Stimulated activated CD8-positive, alpha-beta memory T cell treated with anti-CD3 and anti-CD28 coated beads, Interleukin-4, amount 100 ng/mL, for 48 hours (primary cell): ENCODE results near the gene CAMK2A.
"Not testable (repeated sequence)": the region's sequence is repeated elsewhere in the genome, so short reads cannot be mapped to it uniquely, and the experiment has no call there.

Experiments
- DNase-seq: peaks from one replicate; pipeline ENCODE4 v3.0.0-alpha.2; 2020

CAMK2A gene

GRCh38 chr5:150253416-150254208 is 36.0 kb downstream of the CAMK2A start:
- DNase-seq, result no peak

GRCh38 chr5:150252489-150252888 is 37.1 kb downstream of the CAMK2A start:
- DNase-seq, result no peak

- no peak for DNase-seq
Observed at GRCh38 chr5:150251504-150251903, 38.1 kb downstream of the CAMK2A start.

- DNase-seq, result no peak
Observed at GRCh38 chr5:150249744-150250143, 39.8 kb downstream of the CAMK2A start.

- DNase-seq, result no peak
Observed at GRCh38 chr5:150248946-150249345, 40.6 kb downstream of the CAMK2A start.

- DNase-seq, result not testable (repeated sequence)
Observed at GRCh38 chr5:150248493-150248892, 41.1 kb downstream of the CAMK2A start.

- DNase-seq, result no peak
Observed at GRCh38 chr5:150247726-150248125, 41.8 kb downstream of the CAMK2A start.

GRCh38 chr5:150246835-150247234 is 42.7 kb downstream of the CAMK2A start:
- DNase-seq, result no peak

- no peak for DNase-seq
Observed at GRCh38 chr5:150246429-150246828, 43.1 kb downstream of the CAMK2A start.

GRCh38 chr5:150245808-150246207 is 43.8 kb downstream of the CAMK2A start:
- DNase-seq, result no peak

- DNase-seq, result no peak
Observed at GRCh38 chr5:150245111-150245789, 44.3 kb downstream of the CAMK2A start.

GRCh38 chr5:150244209-150244608 is 45.4 kb downstream of the CAMK2A start:
- DNase-seq, result no peak

- no peak for DNase-seq
Observed at GRCh38 chr5:150243590-150243989, 46.0 kb downstream of the CAMK2A start.

GRCh38 chr5:150242251-150242894 is 47.2 kb downstream of the CAMK2A start:
- DNase-seq, result no peak

- no peak for DNase-seq
Observed at GRCh38 chr5:150241298-150242160, 48.0 kb downstream of the CAMK2A start.

- DNase-seq, result no peak
Observed at GRCh38 chr5:150239794-150240122, 49.8 kb downstream of the CAMK2A start.

- no peak for DNase-seq
Observed at GRCh38 chr5:150239099-150239793, 50.3 kb downstream of the CAMK2A start.

GRCh38 chr5:150238646-150239045 is 50.9 kb downstream of the CAMK2A start:
- DNase-seq, result no peak

- no peak for DNase-seq
Observed at GRCh38 chr5:150236981-150237754, 52.4 kb downstream of the CAMK2A start.

- no peak for DNase-seq
Observed at GRCh38 chr5:150236313-150236712, 53.3 kb downstream of the CAMK2A start.

- no peak for DNase-seq
Observed at GRCh38 chr5:150235500-150235854, 54.1 kb downstream of the CAMK2A start.
